Gastroesophageal sphincter (tissue), 4 donors: ENCODE measurements around the gene FOXF1. TPM values are rescaled to one million over a fixed set of nuclear protein-coding genes. Genes with fewer than 3 reads are reported as not detected.

ENCODE experiments used
- ATAC-seq: fragments of 150-250 bp; one replicate; pipeline ENCODE4 v1.9.1; 2016; ENCODE audit warnings: mild to moderate bottlenecking, moderate library complexity
- H3K27ac ChIP-seq, 4 donors: fragments of 200-600 bp; sonication (generic) in 3 of 4; 1 replicate in 3 of 4; 2 replicates in 1 of 4; pipeline ENCODE4 v1.5.1; 2016 to 2019
- H3K27me3 ChIP-seq: fragments of 200-600 bp; sonication (generic); one replicate; pipeline ENCODE4 v1.5.1; 2019
- H3K36me3 ChIP-seq, 2 donors: fragments of 200-600 bp; sonication (generic); one replicate each; pipeline ENCODE4 v1.5.1; 2019; ENCODE audit warnings: control low read depth in 1 of 2
- H3K4me1 ChIP-seq, 3 donors: fragments of 200-600 bp; sonication (generic); 1 replicate in 2 of 3; 2 replicates in 1 of 3; pipeline ENCODE4 v1.5.1; 2016 to 2019; ENCODE audit warnings: control low read depth in 2 of 3
- H3K4me3 ChIP-seq, 2 donors: fragments of 200-600 bp; sonication (generic); one replicate each; pipeline ENCODE4 v1.5.1; 2019; ENCODE audit warnings: mild to moderate bottlenecking in 1 of 2, moderate library complexity in 1 of 2
- H3K9me3 ChIP-seq, 3 donors: fragments of 200-600 bp; sonication (generic); one replicate each; pipeline ENCODE4 v1.5.1; 2017 to 2019; ENCODE audit warnings: control low read depth in 2 of 3
- EP300 ChIP-seq: sonication (generic); formaldehyde crosslinking; IDR thresholded peaks from one replicate; pipeline ENCODE4 v1.6.1; 2017; ENCODE audit warnings: antibody characterized with exemption, mild to moderate bottlenecking
- POLR2A ChIP-seq, 2 donors: fragments of 450-650 bp; IDR thresholded peaks; one replicate each; pipeline ENCODE4 v1.6.1; 2017; ENCODE audit warnings: antibody characterized with exemption in 2 of 2, mild to moderate bottlenecking in 2 of 2, moderate library complexity in 1 of 2
- POLR2AphosphoS5 ChIP-seq: sonication (generic); formaldehyde crosslinking; IDR thresholded peaks from one replicate; pipeline ENCODE4 v1.6.1; 2017; ENCODE audit warnings: antibody characterized with exemption
- WGBS, 2 donors: methylation state at CpG; one replicate each; pipeline ENCODE4 v1.1.5; 2018; ENCODE audit warnings: low coverage in 1 of 2; 5-methylcytosine and 5-hydroxymethylcytosine counted together
- total RNA-seq, 4 donors: library from RNA; depleted of rRNA; stranded (reverse); fragments of >200 nt; gene quantifications; one replicate each; pipeline ENCODE4 v1.1.0, GENCODE V29; 2016
- TF ChIP-seq, protein P1 (sequence below), 4 experiments: fragments of 200-600 bp in 2 of 4; fragments of 450-650 bp in 2 of 4; sonication (generic) in 1 of 4; IDR thresholded peaks; one replicate each; pipeline ENCODE4 v1.5.1; 2017 to 2019; ENCODE audit warnings: antibody characterized with exemption in 4 of 4, mild to moderate bottlenecking in 2 of 4, moderate library complexity in 2 of 4

Gene FOXF1
- total RNA-seq, 4 donors from 2014 or later: 39.7 to 81.1 (median 59.3) TPM

DNA sequence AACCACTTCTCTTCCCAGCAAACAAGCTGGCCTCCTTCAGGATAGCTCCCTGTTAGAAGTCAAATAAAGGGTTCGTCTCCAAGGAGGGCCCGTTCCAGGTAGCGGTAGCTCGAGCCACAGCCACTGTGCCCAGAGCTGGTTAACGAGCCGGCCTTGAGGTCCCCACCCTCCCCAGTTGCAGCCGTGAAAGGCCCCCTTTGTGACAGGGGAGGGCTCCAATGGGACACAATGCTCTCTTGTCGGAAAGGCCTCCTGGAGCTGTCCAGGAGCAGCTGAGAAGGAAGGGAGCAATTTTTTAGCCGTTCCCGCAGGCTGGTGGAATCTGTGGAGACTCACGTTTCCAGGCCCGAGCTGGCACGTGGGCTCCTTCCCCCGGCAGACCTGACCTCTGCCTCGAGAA lies 29.9 kb upstream of the FOXF1 start:
- Histone ChIP-seq H3K4me1 (peaks cover 3 to 49% (median 5%) of the 10 kb centered on the region in 3 donors), H3K4me3 (no peak overlapping the region), H3K9me3 (peaks cover 0 to 14% (median 0%) of the 10 kb centered on the region in 3 donors), H3K27me3 (no peaks in the 10 kb centered on the region), H3K36me3 (peaks cover 0 to 25% of the 10 kb centered on the region in 2 donors), H3K27ac (peak overlapping the region; percentile 47 to 68 (median 61))
- WGBS, 2 donors: no CpG with 5 or more reads among the region's 15 CpGs
- ATAC-seq: no peak
- TF ChIP-seq EP300 (no peak), POLR2AphosphoS5 (no peak), POLR2A (IDR thresholded peaks at IDR 0.05) (no peak)
- TF ChIP-seq, protein P1, sequence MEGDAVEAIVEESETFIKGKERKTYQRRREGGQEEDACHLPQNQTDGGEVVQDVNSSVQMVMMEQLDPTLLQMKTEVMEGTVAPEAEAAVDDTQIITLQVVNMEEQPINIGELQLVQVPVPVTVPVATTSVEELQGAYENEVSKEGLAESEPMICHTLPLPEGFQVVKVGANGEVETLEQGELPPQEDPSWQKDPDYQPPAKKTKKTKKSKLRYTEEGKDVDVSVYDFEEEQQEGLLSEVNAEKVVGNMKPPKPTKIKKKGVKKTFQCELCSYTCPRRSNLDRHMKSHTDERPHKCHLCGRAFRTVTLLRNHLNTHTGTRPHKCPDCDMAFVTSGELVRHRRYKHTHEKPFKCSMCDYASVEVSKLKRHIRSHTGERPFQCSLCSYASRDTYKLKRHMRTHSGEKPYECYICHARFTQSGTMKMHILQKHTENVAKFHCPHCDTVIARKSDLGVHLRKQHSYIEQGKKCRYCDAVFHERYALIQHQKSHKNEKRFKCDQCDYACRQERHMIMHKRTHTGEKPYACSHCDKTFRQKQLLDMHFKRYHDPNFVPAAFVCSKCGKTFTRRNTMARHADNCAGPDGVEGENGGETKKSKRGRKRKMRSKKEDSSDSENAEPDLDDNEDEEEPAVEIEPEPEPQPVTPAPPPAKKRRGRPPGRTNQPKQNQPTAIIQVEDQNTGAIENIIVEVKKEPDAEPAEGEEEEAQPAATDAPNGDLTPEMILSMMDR (IDR thresholded peaks at IDR 0.05): no peak

DNA sequence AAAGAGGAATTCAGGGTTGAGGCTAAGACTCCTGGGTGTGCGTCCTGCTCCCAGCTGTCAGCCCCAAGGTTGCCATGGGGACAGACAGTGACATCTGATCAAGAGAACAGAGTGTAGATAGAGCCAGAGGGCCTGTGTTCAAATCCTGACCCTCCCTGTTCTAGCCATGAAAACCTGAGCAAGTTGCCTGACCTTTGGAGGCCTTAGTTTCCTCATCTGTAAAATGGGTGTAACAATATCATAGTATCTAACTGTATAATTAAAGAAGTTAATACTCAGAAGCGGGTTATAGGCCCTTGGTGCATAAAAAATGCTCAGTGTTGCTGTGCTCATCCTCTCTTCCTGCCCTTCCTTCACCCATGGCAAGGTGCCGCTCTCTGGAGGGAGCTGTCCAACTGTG lies 28.7 kb upstream of the FOXF1 start:
- Histone ChIP-seq H3K4me1 (peaks cover 3 to 55% (median 5%) of the 10 kb centered on the region in 3 donors), H3K36me3 (peaks cover 0 to 23% of the 10 kb centered on the region in 2 donors), H3K27ac (peak overlapping the region in 2 of 4 donors; percentile 22 to 59), H3K4me3 (no peak overlapping the region), H3K9me3 (peaks cover 0 to 14% (median 0%) of the 10 kb centered on the region in 3 donors), H3K27me3 (no peaks in the 10 kb centered on the region)
- WGBS, 2 donors: 85 to 87% methylated on average over 2 to 3 of the region's 3 CpGs
- ATAC-seq: no peak
- TF ChIP-seq, protein P1 (IDR thresholded peaks at IDR 0.05): no peak
- TF ChIP-seq POLR2AphosphoS5 (no peak), POLR2A (IDR thresholded peaks at IDR 0.05) (no peak), EP300 (no peak)

DNA sequence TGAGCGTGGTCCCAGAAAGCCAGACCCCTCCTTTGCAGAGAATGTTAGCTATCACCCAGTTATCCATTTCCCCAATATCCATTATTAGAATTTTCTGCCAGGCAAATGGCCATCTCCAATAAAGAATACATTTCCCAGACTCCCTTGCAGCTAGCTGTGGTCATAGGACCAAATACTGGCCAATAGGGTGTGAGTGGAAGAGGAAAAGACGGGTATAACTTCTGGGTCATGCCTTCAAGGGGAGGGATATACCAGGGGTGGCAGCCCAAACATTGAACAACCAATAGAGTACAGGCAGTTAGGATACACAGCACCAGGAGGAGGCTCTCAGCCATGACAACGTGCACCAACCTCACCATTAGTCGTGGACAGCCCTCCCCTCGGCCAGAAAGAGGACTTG lies 26.1 kb upstream of the FOXF1 start:
- 90 to 100% methylated on average over 1 to 4 of the region's 5 CpGs for WGBS, 2 donors
- no peak for TF ChIP-seq POLR2A (IDR thresholded peaks at IDR 0.05)
- TF ChIP-seq, protein P1 (IDR thresholded peaks at IDR 0.05): no peak
- Histone ChIP-seq H3K36me3 (peaks cover 0 to 34% of the 10 kb centered on the region in 2 donors), H3K27ac (no peak overlapping the region), H3K27me3 (no peaks in the 10 kb centered on the region), H3K4me3 (no peak overlapping the region), H3K9me3 (peaks cover 0 to 14% (median 0%) of the 10 kb centered on the region in 3 donors), H3K4me1 (peaks cover 0 to 55% (median 3%) of the 10 kb centered on the region in 3 donors)
- ATAC-seq: no peak

DNA sequence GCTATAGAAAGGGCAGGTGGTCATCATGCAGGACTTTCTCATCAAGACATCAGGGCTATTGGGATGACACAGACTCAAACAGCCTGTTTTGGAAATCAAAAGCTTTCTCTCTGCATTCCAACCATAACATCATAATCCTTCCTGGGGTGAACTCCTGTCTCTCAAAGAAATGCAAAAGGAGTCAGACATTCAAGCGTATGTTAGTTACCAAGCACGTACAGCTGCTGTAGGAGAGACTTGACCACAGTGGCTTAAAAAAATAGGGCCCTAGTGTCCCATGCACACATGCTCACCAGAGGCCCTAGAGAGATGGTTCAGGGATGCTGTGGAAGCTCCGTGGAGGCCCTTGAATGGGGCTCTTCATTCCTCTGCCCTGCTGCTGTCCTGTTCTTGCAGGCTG lies 24.6 kb upstream of the FOXF1 start:
- Histone ChIP-seq H3K4me3 (no peak overlapping the region), H3K4me1 (peaks cover 0 to 46% (median 0%) of the 10 kb centered on the region in 3 donors), H3K27me3 (no peaks in the 10 kb centered on the region), H3K9me3 (peaks cover 0 to 14% (median 0%) of the 10 kb centered on the region in 3 donors), H3K27ac (peak overlapping the region in 2 of 4 donors; percentile 7 to 40), H3K36me3 (peaks cover 0 to 44% of the 10 kb centered on the region in 2 donors)
- no peak for ATAC-seq
- TF ChIP-seq POLR2AphosphoS5 (no peak), POLR2A (IDR thresholded peaks at IDR 0.05) (no peak), EP300 (no peak)
- TF ChIP-seq, protein P1 (IDR thresholded peaks at IDR 0.05): no peak
- 75 to 92% methylated on average over 2 to 3 of the region's 3 CpGs for WGBS, 2 donors

DNA sequence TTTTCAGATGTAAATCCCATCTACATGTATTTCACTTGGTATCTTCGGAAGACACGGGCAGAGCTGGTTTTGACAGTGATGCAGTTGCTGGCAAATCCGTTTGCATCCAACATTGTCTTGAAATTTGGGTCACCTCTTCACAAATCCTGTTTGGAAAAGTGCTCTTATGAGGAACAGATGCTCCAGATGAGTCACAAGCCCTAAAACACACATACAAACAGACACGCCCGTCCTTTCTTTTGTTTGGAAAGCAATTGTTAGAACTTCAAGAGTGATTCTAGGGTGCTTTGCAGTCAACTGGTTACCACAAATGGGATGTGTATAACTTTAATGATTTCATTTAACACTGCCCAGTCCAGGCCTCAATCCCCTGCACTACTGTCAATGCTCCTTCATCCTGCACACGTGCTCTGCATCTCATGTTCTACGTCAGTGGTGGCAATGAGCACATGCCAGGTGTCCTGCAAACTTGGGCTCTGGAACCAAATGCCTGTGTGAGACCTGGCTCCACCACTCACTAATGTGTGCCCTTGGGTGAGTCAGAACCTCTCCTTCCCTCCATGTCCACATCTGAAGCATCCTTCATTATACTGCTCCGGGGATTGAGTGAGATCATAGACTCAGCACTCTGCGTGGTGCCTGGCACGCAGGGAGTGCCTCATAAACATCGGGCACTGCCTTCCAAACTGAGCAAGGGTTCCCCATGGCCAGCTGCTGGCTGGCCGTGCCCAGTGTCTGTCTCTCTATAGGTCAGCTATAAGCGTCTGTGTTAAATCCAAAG lies 19.3 kb upstream of the FOXF1 start:
- H3K36me3 ChIP-seq: peaks cover 0 to 22% of the 10 kb centered on the region in 2 donors
- H3K4me3 ChIP-seq: no peak overlapping the region
- H3K27ac ChIP-seq: peak overlapping the region in 3 of 4 donors; percentile 97 to 99 (median 99)
- TF ChIP-seq, protein P1 (IDR thresholded peaks at IDR 0.05): no peak
- TF ChIP-seq POLR2AphosphoS5: peak; percentile 78
- WGBS, 2 donors: 53 to 65% methylated on average over 6 of the region's 13 CpGs
- peaks cover 23% of the 10 kb centered on the region for H3K27me3 ChIP-seq
- no peaks in the 10 kb centered on the region for H3K9me3 ChIP-seq
- H3K4me1 ChIP-seq: peaks cover 0 to 78% (median 6%) of the 10 kb centered on the region in 3 donors
- ATAC-seq: no peak
